ENCODE measurements around the gene TM2D3.

DNA sequence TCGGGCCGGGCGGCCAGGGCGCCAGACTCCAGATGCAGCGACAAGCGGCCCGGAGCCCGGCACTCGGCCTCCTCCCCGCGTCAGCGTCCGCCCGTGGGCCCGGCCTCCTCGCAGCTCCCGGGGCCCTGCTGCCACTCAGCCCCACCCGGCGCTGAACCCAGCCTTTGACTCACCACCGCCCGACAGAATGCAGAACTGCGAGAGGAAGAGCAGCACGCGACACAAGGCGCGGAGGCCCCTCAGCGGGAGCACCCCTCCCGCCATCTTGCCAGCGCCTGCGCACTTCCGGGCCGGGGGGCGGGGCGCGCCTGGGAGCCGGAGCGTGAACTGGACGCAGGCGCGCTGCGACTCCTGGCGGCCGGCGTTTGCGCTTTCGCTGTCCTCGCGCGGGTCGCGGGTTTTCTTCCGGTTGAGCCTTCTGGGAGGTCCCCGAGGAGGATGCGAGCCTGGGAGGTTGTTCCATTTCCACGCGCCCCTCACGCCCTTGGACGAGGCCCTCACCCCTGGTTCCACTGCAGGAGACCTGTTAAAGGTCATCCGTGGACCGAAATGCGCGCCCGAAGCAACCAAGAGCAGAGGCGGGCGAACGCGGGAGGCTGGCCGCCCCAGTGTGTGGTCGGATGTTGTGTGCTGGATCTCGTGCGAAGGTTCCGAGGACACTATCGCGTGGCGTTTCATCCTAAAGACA lies at the start of gene TM2D3:
- TF ChIP-seq, protein P1, sequence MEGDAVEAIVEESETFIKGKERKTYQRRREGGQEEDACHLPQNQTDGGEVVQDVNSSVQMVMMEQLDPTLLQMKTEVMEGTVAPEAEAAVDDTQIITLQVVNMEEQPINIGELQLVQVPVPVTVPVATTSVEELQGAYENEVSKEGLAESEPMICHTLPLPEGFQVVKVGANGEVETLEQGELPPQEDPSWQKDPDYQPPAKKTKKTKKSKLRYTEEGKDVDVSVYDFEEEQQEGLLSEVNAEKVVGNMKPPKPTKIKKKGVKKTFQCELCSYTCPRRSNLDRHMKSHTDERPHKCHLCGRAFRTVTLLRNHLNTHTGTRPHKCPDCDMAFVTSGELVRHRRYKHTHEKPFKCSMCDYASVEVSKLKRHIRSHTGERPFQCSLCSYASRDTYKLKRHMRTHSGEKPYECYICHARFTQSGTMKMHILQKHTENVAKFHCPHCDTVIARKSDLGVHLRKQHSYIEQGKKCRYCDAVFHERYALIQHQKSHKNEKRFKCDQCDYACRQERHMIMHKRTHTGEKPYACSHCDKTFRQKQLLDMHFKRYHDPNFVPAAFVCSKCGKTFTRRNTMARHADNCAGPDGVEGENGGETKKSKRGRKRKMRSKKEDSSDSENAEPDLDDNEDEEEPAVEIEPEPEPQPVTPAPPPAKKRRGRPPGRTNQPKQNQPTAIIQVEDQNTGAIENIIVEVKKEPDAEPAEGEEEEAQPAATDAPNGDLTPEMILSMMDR (IDR thresholded peaks at IDR 0.05), result peak; percentile 75 to 95 (median 89)
- peak; percentile 47 to 92 for TF ChIP-seq POLR2A (IDR thresholded peaks at IDR 0.05)

All from heart left ventricle (tissue), 13 donors.